IPS-18c (cell line): ENCODE results near the gene SHF.
"Not testable (repeated sequence)": the region's sequence is repeated elsewhere in the genome, so short reads cannot be mapped to it uniquely, and the experiment has no call there.

Experiments used
- H3K4me3 ChIP-seq: 2 replicates; pipeline ENCODE4 v1.7.0; 2013; ENCODE audit warnings: low read depth, mild to moderate bottlenecking, low read length, moderate library complexity; ENCODE audit not compliant: insufficient read depth
- H3K9me3 ChIP-seq: one replicate; pipeline ENCODE4 v1.6.1; 2013; ENCODE audit warnings: mild to moderate bottlenecking, low read length, moderate library complexity; ENCODE audit not compliant: control insufficient read depth, insufficient read depth

SHF gene, protein sequence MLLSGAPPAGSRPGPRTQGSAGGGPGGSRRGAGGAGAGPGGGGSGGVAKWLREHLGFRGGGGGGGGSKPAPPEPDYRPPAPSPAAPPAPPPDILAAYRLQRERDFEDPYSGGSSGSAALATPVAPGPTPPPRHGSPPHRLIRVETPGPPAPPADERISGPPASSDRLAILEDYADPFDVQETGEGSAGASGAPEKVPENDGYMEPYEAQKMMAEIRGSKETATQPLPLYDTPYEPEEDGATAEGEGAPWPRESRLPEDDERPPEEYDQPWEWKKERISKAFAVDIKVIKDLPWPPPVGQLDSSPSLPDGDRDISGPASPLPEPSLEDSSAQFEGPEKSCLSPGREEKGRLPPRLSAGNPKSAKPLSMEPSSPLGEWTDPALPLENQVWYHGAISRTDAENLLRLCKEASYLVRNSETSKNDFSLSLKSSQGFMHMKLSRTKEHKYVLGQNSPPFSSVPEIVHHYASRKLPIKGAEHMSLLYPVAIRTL

DNA sequence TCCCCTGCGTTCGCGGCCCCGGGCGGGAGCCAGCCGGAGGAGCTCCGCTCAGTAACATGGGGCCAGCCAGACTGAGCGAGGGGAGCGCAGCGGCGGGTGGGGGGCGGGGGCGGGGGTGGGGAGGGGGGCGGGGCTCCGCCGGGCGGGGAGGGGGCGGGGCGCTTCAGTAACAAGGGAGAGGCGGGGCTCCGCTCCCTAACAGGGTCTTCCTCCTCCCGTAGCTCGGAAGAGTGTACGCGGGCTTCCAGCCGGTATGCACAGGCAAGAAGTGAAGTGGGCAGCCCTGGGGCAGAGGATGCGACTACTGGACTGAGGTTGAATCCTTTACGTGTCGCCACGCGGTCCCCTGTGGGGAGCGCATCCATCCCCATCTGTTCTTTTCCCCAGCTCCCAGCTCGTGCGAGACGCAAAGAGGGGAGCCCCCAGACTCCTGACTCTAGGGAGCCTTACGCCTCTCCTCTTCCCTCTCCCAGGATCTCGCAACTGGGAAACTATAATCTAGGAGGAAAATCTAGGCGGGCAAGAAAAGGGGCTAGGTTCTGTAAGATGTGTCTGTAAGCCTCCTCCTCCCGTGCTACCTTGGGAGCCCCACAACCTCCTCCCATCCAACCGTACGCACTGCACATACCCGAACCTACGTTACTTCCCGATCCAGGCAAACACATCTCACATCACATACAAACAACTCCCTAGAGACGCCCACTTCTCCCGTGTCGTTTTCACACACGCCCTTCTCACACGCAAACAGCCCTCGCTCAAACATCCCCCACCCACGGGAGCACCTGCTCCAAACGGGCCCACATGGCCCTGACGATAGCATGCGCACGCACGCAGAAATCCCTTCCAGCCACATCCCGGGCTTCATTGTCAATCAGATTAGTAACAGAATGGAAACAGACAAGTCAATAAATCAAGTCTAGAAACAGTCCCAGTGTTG lies at the start of gene SHF:
TSS of gene SHF (minus strand) at position 73 of the 937 bp plus-strand sequence. CDS start at position 58, 15 bp downstream.
- Histone ChIP-seq H3K9me3 (no peaks in the 10 kb centered on the region), H3K4me3 (peak within 1 kb of the TSS; percentile 76)

DNA sequence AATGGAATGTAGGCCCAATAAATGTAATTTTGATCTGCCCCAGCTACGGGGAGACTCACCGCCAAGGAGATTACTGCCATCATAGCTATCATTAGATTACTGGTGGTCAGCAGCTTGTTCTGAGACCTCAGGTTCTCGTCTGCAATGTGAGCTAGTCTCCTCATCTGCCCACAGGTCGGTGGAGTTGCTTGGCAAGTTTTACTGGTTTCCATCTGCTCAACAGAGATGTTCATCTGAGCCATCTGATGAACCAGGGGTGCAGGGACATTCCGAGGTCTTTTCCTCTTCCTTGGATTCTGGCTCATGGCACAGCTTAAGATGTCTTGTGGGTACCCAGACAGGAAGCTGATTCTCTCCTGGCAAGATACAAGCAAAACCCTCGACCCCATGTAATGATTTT lies 49.0 kb upstream of the SHF start:
- not testable (repeated sequence) for H3K4me3 ChIP-seq, H3K9me3 ChIP-seq

DNA sequence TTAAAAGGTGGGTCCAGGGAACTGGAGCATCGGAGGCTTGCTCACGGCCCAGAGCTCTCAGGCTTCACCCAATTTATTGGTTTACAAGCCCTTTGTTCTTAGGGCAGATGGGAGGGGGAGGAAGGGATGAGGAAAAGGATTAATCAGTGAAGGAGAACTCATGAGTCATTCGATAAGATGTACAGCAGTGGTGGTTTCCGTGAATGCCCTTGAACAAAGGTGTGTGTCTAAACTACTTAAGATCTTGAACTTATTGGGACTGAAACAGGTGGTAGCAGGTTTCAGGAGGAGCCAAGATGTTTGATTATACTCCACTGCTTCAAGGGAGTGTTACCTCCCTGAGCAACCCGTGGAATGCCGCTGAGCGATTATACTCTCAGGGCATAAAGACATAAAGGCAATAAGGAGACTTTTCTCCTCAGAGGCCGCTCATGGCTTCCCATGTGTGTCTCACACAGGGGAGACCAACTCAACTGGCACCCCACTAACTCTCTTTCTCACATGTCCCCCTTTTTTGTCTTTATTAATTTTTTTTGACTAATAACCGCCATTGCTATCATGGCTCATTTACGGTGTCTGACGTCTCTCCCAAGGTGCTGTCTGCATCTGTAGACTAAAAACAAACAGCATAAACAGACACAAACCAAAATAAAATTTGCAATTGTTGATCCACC lies 46.9 kb upstream of the SHF start:
- H3K9me3 ChIP-seq: peaks cover 6% of the 10 kb centered on the region
- no peak overlapping the region for H3K4me3 ChIP-seq

DNA sequence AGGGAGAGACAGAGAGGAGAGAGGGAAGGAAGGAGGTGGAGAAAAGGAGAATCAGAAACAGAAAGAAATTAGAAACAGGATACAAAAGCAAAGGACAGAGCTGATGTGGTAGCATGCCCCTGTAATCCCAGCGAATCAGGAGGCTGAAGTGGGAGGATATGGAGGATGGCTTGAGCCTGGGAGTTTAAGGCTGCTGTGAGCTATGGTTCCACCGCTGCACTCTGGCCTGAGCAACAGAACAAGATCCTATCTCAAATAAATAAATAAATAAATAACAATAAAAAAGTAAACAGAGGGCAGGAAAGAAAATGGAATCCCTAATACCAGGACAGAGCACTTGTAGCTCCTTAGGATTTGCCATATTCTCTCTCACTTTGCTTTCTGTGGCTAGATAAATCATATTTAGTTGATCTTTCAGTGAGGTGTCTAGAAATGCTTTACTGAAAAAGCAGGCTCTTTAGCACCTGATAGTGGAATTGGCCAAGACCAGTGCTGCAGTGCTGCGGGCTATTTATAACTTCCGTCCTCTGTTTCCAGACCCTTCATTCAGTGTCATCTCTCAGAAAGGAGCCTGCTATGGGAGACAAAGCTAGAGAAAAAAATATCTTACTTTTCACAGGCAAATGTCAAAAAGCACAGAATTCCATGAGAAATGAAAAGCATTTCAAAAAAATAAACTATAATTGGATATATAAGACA lies 44.2 kb upstream of the SHF start:
- Histone ChIP-seq H3K9me3 (peaks cover 3% of the 10 kb centered on the region), H3K4me3 (no peak overlapping the region)

DNA sequence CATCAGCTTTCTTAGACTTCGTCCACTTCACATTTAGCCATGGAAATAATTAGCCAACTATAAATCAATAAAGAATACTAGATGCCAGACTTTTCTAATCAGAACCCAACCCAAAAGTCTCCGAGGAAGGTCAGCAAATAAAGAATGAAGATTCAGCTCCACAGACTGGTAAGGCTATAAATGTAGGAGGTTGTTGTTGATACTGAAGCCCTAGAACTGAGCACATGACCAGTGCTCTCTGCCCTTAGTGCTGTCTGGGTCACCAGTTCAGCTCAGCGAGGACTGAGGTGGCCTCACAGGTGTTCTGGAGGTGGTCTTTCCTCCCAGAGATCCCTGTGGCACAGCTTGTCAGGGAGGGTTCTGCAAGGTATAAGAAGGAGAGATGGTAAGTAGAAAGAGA lies 43.4 kb upstream of the SHF start:
- Histone ChIP-seq H3K9me3 (peaks cover under 1% of the 10 kb centered on the region), H3K4me3 (no peak overlapping the region)

DNA sequence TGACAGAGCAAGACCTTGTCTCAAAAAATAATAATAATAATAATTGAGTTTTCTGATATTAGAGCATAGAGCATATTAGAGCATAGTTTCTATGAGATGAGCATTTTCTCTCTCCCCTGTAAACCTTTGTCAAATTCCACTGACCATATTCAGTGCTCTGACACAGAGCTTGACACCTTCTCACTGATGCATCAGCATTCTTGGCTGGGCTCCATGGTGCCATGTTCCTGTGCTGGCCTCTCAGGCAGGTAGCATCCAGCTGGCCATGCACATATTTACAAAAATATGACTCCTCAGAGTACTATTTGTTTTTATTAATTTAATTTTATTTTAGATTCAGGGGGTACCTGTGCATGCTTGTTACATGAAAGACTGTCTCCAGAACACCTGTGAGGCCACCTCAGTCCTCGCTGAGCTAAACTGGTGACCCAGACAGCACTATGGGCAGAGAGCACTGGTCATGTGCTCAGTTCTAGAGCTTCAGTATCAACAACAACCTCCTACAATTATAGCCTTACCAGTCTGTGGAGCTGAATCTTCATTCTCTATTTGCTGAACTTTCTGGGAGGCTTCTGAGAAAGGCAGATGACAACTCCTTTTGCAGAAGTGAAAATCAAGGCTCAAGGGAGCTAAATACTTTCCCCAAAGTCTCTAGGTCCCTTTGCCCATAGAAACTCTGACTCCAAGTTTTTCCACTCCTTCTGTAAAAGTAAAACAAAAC lies 42.6 kb upstream of the SHF start:
- no peak overlapping the region for H3K4me3 ChIP-seq
- no peaks in the 10 kb centered on the region for H3K9me3 ChIP-seq

DNA sequence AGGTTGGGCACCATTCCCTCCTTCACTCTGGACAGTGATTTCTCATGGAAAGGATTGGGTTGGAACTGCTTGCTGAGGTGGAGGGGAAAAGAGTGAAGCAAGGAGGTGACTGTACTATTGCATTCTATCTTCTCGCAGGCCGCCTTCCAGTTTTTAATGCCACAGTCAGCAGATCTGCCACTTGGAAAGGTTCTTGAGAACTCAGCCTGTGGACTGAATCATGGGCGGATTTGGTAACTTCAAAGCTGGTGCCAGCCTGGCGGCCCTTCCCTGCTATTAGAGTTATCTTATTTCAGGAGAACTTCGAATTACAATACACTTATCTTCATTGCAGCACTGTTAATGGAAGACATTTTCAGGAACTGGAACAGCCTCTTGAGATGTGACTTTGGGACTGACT lies 41.2 kb upstream of the SHF start:
- Histone ChIP-seq H3K9me3 (no peaks in the 10 kb centered on the region), H3K4me3 (no peak overlapping the region)

DNA sequence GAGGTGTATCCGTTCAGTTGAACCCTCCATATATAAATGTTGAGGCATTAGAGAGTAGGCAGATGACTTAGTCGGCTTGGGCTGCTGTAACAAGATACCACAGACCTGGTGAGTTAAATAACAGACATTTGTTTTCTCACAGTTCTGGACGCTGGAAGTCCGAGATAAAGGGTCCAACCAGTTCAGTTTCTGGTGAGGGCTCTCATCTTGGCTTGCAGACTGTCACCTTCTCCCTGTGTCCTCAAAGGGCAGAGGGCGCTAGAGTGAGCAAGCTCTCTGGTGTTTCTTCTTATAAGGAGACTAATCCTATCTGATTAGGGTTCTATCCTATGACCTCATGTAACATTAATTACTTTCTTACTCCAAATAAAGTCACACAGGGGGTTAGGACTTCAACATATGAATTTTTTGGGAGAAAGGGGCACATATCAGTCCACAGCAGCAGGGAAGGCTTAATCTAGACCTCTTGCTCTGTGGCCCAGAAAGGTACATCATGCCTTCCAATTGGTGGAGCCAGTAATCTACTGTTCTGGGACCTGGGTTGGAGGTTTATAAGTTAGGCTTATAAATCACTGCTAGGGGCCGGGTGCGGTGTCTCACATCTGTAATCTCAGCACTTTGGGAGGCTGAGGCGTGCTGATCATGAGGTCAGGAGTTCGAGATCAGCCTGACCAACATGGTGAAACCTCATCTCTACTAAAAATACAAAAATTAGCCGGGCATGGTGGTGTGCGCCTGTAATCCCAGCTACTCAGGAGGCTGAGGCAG lies 37.9 kb upstream of the SHF start:
- Histone ChIP-seq H3K4me3 (no peak overlapping the region), H3K9me3 (no peaks in the 10 kb centered on the region)

DNA sequence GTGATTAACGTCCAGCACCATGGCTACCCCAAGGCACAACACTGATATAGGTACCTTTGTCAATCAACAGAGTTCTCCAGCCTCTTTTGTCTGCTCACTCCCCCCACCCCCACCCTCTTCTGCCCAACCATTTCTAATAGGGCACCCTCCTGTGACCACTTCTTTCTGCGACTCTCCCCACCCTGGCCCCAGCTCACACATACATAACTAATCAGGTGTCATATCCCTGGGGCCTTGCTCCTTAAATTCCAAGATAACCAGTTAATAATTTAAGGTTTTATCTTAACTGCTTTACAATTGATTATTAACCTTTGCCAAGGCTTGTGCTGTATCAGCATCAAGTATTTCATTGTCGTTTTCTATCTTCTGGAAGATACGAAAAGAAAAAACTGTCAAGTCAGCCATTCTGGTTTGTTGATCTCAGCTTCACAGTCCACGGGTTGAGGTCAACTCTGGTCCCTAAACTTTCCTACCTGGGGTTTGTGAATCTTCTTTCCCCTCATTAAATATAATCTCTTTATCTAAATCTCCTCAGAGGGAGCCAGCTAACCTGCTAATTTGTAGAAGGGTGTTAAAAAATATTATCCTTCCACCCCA lies 37.0 kb upstream of the SHF start:
- H3K9me3 ChIP-seq: no peaks in the 10 kb centered on the region
- no peak overlapping the region for H3K4me3 ChIP-seq

DNA sequence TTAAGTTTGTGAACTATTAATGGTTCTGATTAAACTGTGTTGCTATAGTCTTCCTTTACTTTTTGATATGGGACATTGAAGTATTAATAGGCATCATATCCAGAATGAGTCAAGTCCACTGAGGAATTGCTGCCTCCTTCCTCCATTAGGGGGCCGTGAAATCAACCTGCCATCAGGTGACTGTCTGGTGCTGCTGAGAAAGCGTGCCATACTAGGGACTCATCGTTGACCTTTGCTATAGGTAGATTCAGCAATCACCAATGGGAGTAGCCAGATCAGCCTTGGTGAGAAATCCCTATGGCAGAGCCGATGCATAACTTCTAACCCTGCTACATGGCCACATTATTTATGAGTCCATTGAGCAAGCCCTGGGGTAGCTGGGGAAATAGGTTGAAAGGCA lies 34.2 kb upstream of the SHF start:
- Histone ChIP-seq H3K4me3 (no peak overlapping the region), H3K9me3 (no peaks in the 10 kb centered on the region)

DNA sequence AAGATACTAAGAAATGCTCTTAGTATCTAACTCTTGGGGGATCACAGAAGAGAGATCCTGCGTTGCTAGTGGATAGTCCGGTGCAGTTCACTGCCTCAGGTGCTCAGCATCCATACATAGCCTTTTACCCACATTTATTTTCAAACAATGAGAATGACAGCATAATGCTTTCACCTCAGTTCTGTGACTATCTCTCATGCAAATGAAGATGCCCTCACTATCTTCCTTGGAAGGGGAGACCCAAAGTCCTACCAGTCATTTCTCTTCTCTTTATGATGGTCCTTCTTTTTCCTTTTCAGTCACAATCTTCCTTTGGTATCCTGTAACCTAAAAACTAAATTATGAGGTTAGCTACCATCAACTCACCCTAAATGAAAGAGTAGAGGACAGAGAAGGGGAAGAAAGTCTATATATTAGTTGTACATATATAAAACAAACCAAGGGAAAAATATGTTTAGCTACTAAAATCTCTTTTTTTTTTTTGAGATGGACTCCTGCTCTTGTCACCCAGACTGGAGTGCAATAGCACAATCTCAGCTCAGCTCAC lies 33.4 kb upstream of the SHF start:
- Histone ChIP-seq H3K9me3 (no peaks in the 10 kb centered on the region), H3K4me3 (no peak overlapping the region)

DNA sequence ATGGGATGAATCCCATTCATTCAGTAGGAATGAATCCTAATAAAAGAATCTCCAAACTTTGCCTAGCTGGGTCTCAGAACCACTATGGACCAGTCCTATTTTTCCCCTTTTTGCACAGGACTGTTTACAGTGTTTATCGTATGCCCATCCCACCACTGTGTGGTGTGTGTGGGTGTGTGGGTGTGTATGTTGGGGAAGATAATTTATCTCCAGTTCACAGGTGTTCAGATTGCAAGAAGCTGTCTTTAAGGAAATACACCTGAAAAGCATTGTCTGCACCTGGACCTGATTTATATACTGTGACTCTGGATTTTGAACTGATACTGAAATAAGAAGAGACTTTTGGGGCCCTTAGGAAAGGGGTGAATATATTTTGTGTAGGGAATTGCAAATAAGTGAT lies 24.7 kb upstream of the SHF start:
- Histone ChIP-seq H3K9me3 (no peaks in the 10 kb centered on the region), H3K4me3 (no peak overlapping the region)

DNA sequence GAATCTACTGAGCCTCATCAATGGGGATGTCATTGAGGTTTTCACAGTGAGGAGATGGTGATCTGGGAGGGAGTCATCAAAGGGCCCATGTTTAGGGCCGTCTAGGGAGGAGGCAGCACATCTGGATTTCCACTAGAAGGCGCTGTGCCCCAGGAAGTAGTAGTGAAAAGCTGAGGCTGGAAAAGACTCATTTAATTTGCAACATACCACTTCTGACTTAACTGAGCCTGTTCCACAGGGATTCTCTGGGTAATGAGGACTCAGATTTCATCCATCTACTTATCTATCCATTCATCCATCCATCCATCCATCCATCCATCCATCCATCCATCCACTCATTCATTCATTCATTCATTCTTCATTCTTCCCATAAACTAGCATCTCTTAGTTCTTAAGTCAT lies 17.4 kb upstream of the SHF start:
- H3K9me3 ChIP-seq: no peaks in the 10 kb centered on the region
- no peak overlapping the region for H3K4me3 ChIP-seq

DNA sequence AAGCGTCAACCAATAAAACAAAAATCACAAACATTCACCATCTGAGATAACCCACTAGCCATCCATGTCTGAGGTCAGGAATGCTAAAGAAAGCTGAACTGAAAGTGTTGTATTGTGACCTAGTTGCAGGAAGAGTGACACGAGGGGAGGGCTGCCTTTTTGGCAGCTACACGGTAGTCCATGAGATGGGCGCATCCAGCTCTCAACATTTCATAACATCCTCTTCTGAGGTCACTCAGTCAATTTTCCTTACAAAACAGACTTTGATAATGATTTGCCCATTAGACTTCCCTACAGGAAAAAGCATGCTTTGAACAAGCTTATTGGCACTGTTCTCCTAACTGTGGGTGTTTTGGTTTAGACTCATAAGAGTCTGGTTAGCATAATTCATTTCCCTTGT lies 15.4 kb upstream of the SHF start:
- H3K9me3 ChIP-seq: no peaks in the 10 kb centered on the region

DNA sequence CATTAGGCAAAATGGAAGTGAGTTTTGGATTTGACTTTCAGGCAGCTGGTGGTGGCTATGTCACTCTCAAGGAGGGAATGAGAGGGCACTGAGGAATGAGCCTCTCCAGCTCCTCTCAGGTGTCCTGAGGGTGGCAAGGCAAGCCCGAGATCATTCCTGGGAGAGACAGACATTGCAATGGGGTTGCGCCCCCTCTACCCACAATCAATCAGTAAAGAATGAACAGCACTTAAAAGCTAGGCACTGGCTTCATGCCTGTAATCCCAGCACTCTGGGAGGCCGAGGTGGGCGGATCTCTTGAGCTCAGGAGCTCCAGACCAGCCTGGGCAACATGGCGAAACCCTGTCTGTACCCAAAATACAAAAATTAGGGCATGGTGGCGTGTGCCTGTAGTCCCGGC lies 14.1 kb upstream of the SHF start:
- Histone ChIP-seq H3K4me3 (no peak overlapping the region), H3K9me3 (no peaks in the 10 kb centered on the region)

More for the DNA sequence above, 15.4 kb upstream of the SHF start:
- no peak overlapping the region for H3K4me3 ChIP-seq
